Muscle of leg (tissue), 16 donors: ENCODE data around the gene ZMPSTE24. TPM values are rescaled to one million over a fixed set of nuclear protein-coding genes. Genes with fewer than 3 reads are reported as not detected.
A peak's percentile ranks its signal among the peaks of the same experiment; 100 is the strongest.
"Not testable (repeated sequence)": the region's sequence is repeated elsewhere in the genome, so short reads cannot be mapped to it uniquely, and the experiment has no call there.

Experiments used
- DNase-seq: peaks from one replicate; pipeline ENCODE4 v3.0.0; 2013
- H3K27ac ChIP-seq: one replicate; pipeline ENCODE4 v1.5.1; 2013; ENCODE audit warnings: mild to moderate bottlenecking, low read length, control low read depth
- H3K27me3 ChIP-seq: one replicate; pipeline ENCODE4 v1.6.1; 2013; ENCODE audit warnings: low read length; ENCODE audit not compliant: control insufficient read depth, insufficient read depth
- H3K36me3 ChIP-seq: one replicate; pipeline ENCODE4 v1.6.1; 2013; ENCODE audit warnings: low read length; ENCODE audit not compliant: control insufficient read depth, insufficient read depth
- H3K4me1 ChIP-seq: one replicate; pipeline ENCODE4 v1.6.1; 2013; ENCODE audit warnings: low read length; ENCODE audit not compliant: control insufficient read depth, insufficient read depth
- H3K4me3 ChIP-seq: one replicate; pipeline ENCODE4 v1.5.1; 2013; ENCODE audit warnings: low read length, control low read depth
- H3K9me3 ChIP-seq: replicated peaks from 2 replicates; pipeline ENCODE4 v1.6.1; 2013; ENCODE audit warnings: low read depth, low read length; ENCODE audit not compliant: control insufficient read depth
- WGBS: methylation state at CpG from one replicate; pipeline ENCODE4 v1.1.5; 2013; ENCODE audit warnings: missing lambda C conversion rate; ENCODE audit not compliant: insufficient coverage; 5-methylcytosine and 5-hydroxymethylcytosine counted together
- long read RNA-seq, 11 donors: transcript quantifications; one replicate each; lab custom pipeline, GENCODE V29; 2026
- polyA plus RNA-seq, 8 donors: library from polyadenylated mRNA; unstranded; fragments of 120-200 nt; gene quantifications; one replicate each; pipeline versions ENCODE4 v1.2.1 to v1.2.3, GENCODE V29; 2013; ENCODE audit warnings: inconsistent platforms in 1 of 8, low replicate concordance in 1 of 8; ENCODE audit not compliant: insufficient read length in 8 of 8, insufficient read depth in 1 of 8
- total RNA-seq: library from RNA; stranded (reverse); fragments of 120-200 nt; gene quantifications from one replicate; pipeline ENCODE4 v1.2.4, GENCODE V29; 2013

The ZMPSTE24 gene
- total RNA-seq = 20.3 TPM
- 10 to 100 TPM; 23.3 to 32.7 (median 25.6) TPM for polyA plus RNA-seq
- long read RNA-seq, donor 1, partial matches to known transcripts = 0 of 5 reads
- long read RNA-seq, donor 1, other reads (novel, unspliced or antisense) = 0 of 5 reads
- long read RNA-seq, donor 2, partial matches to known transcripts = 0 of 1 reads
- long read RNA-seq, donor 2, other reads (novel, unspliced or antisense) = 0 of 1 reads
- long read RNA-seq, donor 3, transcript ZMPSTE24-201 (10 exons, 3,108 nt) = major isoform, 5 of 6 reads
- long read RNA-seq, donor 3, partial matches to known transcripts = 0 of 6 reads
- long read RNA-seq, donor 3, other reads (novel, unspliced or antisense) = 0 of 6 reads
- long read RNA-seq, donor 4, transcript ZMPSTE24-201 (10 exons, 3,108 nt) = major isoform, 7 of 8 reads
- long read RNA-seq, donor 4, partial matches to known transcripts = 0 of 8 reads
- long read RNA-seq, donor 4, other reads (novel, unspliced or antisense) = 0 of 8 reads
- long read RNA-seq, donor 5, transcript ZMPSTE24-201 (10 exons, 3,108 nt) = major isoform, 8 of 12 reads
- long read RNA-seq, donor 5, partial matches to known transcripts = 0 of 12 reads
- long read RNA-seq, donor 5, other reads (novel, unspliced or antisense) = 0 of 12 reads
- long read RNA-seq, donor 6, transcript ZMPSTE24-201 (10 exons, 3,108 nt) = major isoform, 7 of 10 reads
- long read RNA-seq, donor 6, partial matches to known transcripts = 0 of 10 reads
- long read RNA-seq, donor 6, other reads (novel, unspliced or antisense) = 0 of 10 reads
- long read RNA-seq, donor 7, transcript ZMPSTE24-203 (2 exons, 530 nt) = minor isoform, 5 of 13 reads
- long read RNA-seq, donor 7, transcript ZMPSTE24-201 (10 exons, 3,108 nt) = major isoform, 8 of 13 reads
- long read RNA-seq, donor 7, partial matches to known transcripts = 0 of 13 reads
- long read RNA-seq, donor 7, other reads (novel, unspliced or antisense) = 0 of 13 reads
- long read RNA-seq, donor 8, transcript ZMPSTE24-201 (10 exons, 3,108 nt) = major isoform, 6 of 15 reads
- long read RNA-seq, donor 8, partial matches to known transcripts = 8 of 15 reads
- long read RNA-seq, donor 8, other reads (novel, unspliced or antisense) = 0 of 15 reads
- long read RNA-seq, donor 9, partial matches to known transcripts = 0 of 5 reads
- long read RNA-seq, donor 9, other reads (novel, unspliced or antisense) = 0 of 5 reads
- long read RNA-seq, donor 10, transcript ZMPSTE24-201 (10 exons, 3,108 nt) = major isoform, 11 of 14 reads
- long read RNA-seq, donor 10, partial matches to known transcripts = 0 of 14 reads
- long read RNA-seq, donor 10, other reads (novel, unspliced or antisense) = 0 of 14 reads
- long read RNA-seq, donor 11, partial matches to known transcripts = 0 of 8 reads
- long read RNA-seq, donor 11, other reads (novel, unspliced or antisense) = 0 of 8 reads

DNA sequence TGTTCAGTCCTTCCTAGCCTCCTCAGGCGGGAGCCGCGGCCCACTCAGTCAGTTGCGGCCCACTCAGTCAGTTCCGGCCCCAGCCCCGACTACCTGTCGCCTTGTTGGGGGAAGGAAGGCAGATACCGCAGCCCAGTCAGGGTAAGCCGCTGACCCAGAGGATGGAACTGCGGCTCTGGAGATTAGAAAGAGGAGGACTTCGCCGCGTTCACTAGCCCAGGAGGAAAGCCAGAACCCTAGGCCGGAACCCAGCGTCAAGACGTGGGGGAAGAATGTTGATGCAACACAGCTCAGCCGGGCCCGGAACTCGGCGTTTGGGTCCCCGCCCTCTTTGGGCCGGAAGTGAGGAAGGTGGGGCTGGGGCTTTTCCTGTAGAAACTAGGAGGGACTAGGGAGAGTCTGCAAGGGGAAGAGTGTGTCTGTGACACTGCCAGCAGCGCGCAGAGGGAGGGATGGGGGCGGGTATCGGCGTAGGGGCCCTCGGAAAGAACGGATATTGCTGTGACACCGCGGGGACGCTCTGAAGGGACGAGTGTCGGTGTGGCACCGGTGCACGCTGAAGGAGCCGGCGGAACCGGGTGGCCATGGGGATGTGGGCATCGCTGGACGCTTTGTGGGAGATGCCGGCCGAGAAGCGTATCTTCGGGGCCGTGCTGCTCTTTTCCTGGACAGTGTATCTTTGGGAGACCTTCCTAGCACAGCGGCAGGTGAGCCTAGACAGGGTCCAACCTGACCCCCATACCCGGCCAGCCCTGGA lies at the start of gene ZMPSTE24:
TSS of gene ZMPSTE24 (plus strand) at position 549 of the 757 bp plus-strand sequence. CDS start at position 585, 36 bp downstream.
- H3K4me1 ChIP-seq = peaks cover 7% of the 10 kb centered on the region
- WGBS = under 1% methylated on average over 48 of the region's 48 CpGs

GRCh38 chr1:40210511-40211204 lies 47.4 kb upstream of the ZMPSTE24 start:
- H3K27ac ChIP-seq = no peak overlapping the region
- WGBS = 95% methylated on average over 1 of the region's 3 CpGs
- no peaks in the 10 kb centered on the region for H3K4me1 ChIP-seq
- no peaks in the 10 kb centered on the region for H3K9me3 ChIP-seq
- no peak for DNase-seq
- no peak overlapping the region for H3K4me3 ChIP-seq
- peaks cover 24% of the 10 kb centered on the region for H3K36me3 ChIP-seq
- H3K27me3 ChIP-seq = no peaks in the 10 kb centered on the region

More for the DNA sequence above, at the start of gene ZMPSTE24:
- Histone ChIP-seq H3K27ac (peak within 1 kb of the TSS; percentile 100), H3K27me3 (no peaks in the 10 kb centered on the region), H3K36me3 (peaks cover 19% of the 10 kb centered on the region), H3K4me3 (peak within 1 kb of the TSS; percentile 75), H3K9me3 (no peaks in the 10 kb centered on the region)
- DNase-seq = peak; percentile 99

DNA sequence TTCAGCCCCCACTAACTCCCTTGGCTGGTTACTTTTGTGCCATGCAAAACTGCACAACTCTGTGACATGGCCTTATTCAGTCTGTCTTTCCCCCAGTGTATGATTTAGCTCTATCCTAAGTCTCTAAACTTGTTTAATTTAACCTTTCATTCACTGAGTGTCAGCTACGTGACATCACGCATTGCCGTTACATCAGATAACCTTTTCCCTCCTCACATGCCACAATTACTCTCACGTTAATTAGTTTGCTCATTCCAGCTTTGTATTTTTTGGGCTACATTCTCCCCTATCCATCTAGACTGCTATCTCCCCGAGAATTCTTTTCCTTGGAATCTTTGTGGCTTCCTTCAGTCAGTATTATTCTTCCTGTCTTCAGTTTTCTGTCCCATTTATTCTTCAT lies 39.7 kb upstream of the ZMPSTE24 start:
- H3K4me1 ChIP-seq = no peaks in the 10 kb centered on the region
- no peak for DNase-seq
- peaks cover 7% of the 10 kb centered on the region for H3K36me3 ChIP-seq
- H3K27ac ChIP-seq = no peak overlapping the region
- H3K4me3 ChIP-seq = no peak overlapping the region
- no peaks in the 10 kb centered on the region for H3K9me3 ChIP-seq
- 82% methylated on average over 2 of the region's 5 CpGs for WGBS
- H3K27me3 ChIP-seq = no peaks in the 10 kb centered on the region

- H3K9me3 ChIP-seq, H3K4me1 ChIP-seq, H3K4me3 ChIP-seq, H3K27ac ChIP-seq, H3K36me3 ChIP-seq, DNase-seq, H3K27me3 ChIP-seq: not testable (repeated sequence)
- WGBS = 94% methylated on average over 12 of the region's 18 CpGs
Measured at GRCh38 chr1:40221471-40221905, 36.5 kb upstream of the ZMPSTE24 start.

DNA sequence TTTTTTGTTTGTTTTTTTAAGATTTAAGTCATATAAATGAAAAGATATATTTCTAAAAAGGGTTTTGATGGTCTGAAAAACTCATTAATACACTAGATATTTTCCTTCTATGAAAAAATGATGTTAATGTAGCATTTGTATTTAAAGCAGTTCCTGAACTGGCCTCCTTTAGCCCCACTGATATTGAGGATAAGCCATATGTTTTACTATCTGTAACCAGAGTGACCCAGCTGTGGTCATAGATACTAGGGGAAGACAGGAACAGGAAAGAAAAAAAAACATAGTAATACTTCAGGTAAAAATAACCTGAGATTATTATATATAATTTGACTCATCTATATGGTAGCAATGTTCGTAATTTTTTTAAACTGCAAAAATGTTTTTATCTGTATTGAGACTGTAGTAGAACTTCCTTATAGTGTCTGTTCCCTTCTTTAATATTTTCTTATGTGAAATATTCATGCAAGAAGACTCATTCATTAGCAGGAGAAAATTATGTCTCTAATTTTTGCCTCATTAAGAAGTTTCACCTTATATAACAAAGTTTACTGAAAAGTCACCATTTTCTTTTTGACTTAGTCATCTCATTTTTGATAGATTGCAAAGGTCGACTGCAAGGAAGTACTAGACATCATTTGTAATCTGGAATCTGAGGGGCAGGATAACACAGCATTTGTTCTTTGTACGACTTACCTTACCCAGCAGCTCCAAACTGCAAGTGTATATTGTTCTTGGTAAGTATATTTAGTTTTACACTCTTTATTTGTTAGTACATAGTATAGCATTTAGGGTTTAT lies 35.9 kb upstream of the ZMPSTE24 start:
- no peak overlapping the region for H3K4me3 ChIP-seq
- H3K4me1 ChIP-seq = no peaks in the 10 kb centered on the region
- no peak for DNase-seq
- no CpG with 5 or more reads among the region's 3 CpGs for WGBS
- peaks cover 5% of the 10 kb centered on the region for H3K36me3 ChIP-seq
- H3K9me3 ChIP-seq = no peaks in the 10 kb centered on the region
- no peak overlapping the region for H3K27ac ChIP-seq
- no peaks in the 10 kb centered on the region for H3K27me3 ChIP-seq

- no peak for DNase-seq
- H3K36me3 ChIP-seq = peaks cover 9% of the 10 kb centered on the region
- H3K9me3 ChIP-seq = no peaks in the 10 kb centered on the region
- no peaks in the 10 kb centered on the region for H3K27me3 ChIP-seq
- H3K4me3 ChIP-seq = no peak overlapping the region
- no peak overlapping the region for H3K27ac ChIP-seq
- H3K4me1 ChIP-seq = no peaks in the 10 kb centered on the region
- 100% methylated on average over 2 of the region's 6 CpGs for WGBS
Measured at GRCh38 chr1:40224040-40224439, 34.0 kb upstream of the ZMPSTE24 start.

- Histone ChIP-seq H3K27ac (no peak overlapping the region), H3K4me1 (no peaks in the 10 kb centered on the region), H3K9me3 (no peaks in the 10 kb centered on the region), H3K27me3 (no peaks in the 10 kb centered on the region), H3K36me3 (peaks cover 9% of the 10 kb centered on the region), H3K4me3 (no peak overlapping the region)
- DNase-seq = no peak
- no CpG with 5 or more reads among the region's 3 CpGs for WGBS
Measured at GRCh38 chr1:40226192-40226591, 31.8 kb upstream of the ZMPSTE24 start.

GRCh38 chr1:40232444-40232843 lies 25.6 kb upstream of the ZMPSTE24 start:
- H3K4me1 ChIP-seq = no peaks in the 10 kb centered on the region
- H3K4me3 ChIP-seq = no peak overlapping the region
- peaks cover 40% of the 10 kb centered on the region for H3K36me3 ChIP-seq
- no peak overlapping the region for H3K27ac ChIP-seq
- H3K27me3 ChIP-seq = no peaks in the 10 kb centered on the region
- no peaks in the 10 kb centered on the region for H3K9me3 ChIP-seq
- WGBS = 94% methylated on average over 2 of the region's 4 CpGs
- DNase-seq = peak; percentile 5
